ENCODE results near the gene RNLS.

Gene RNLS

GRCh38 chr10:88416801-88417200, 166.3 kb downstream of the RNLS start:
- TF ChIP-seq ZNF565 (CRISPR knock-in tag; conservative IDR thresholded peaks at IDR 0.05; ENCODE audit: low read depth): no peak
- TF ChIP-seq ZNF8 (CRISPR knock-in tag; IDR thresholded peaks at IDR 0.05): no peak
- no peak for TF ChIP-seq PATZ1 (CRISPR knock-in tag; IDR thresholded peaks at IDR 0.05; ENCODE audit: borderline replicate concordance)
- ATAC-seq: no peak

GRCh38 chr10:88415533-88416130, 167.5 kb downstream of the RNLS start:
- TF ChIP-seq GLIS3 (CRISPR knock-in tag; IDR thresholded peaks at IDR 0.05): no peak
- no peak for TF ChIP-seq ZC3H10 (CRISPR knock-in tag; IDR thresholded peaks at IDR 0.05)
- no peak for TF ChIP-seq CSDC2 (CRISPR knock-in tag; IDR thresholded peaks at IDR 0.05)
- TF ChIP-seq RARB (CRISPR knock-in tag; IDR thresholded peaks at IDR 0.05): no peak
- TF ChIP-seq ZNF70 (CRISPR knock-in tag; IDR thresholded peaks at IDR 0.05): no peak
- no peak for TF ChIP-seq CREB5 (CRISPR knock-in tag; IDR thresholded peaks at IDR 0.05; ENCODE audit: low read depth)
- TF ChIP-seq OSR1 (CRISPR knock-in tag; IDR thresholded peaks at IDR 0.05): no peak
- TF ChIP-seq ZNF8 (CRISPR knock-in tag; IDR thresholded peaks at IDR 0.05): no peak
- ATAC-seq: no peak

GRCh38 chr10:88413412-88413811, 169.7 kb downstream of the RNLS start:
- no peak for ATAC-seq

GRCh38 chr10:88411772-88412349, 171.3 kb downstream of the RNLS start:
- no peak for ATAC-seq
- TF ChIP-seq BACH2 (CRISPR knock-in tag; IDR thresholded peaks at IDR 0.05; ENCODE audit: borderline replicate concordance): no peak
- no peak for TF ChIP-seq TSHZ2 (CRISPR knock-in tag; IDR thresholded peaks at IDR 0.05)
- TF ChIP-seq CSRNP3 (CRISPR knock-in tag; IDR thresholded peaks at IDR 0.05): no peak
- TF ChIP-seq ZNF565 (CRISPR knock-in tag; conservative IDR thresholded peaks at IDR 0.05; ENCODE audit: low read depth): no peak
- TF ChIP-seq PATZ1 (CRISPR knock-in tag; IDR thresholded peaks at IDR 0.05; ENCODE audit: borderline replicate concordance): no peak
- TF ChIP-seq ZNF70 (CRISPR knock-in tag; IDR thresholded peaks at IDR 0.05): no peak
- no peak for TF ChIP-seq ZFP3 (CRISPR knock-in tag; IDR thresholded peaks at IDR 0.05)
- TF ChIP-seq ESRRG (CRISPR knock-in tag; IDR thresholded peaks at IDR 0.05): no peak
- no peak for TF ChIP-seq OSR1 (CRISPR knock-in tag; IDR thresholded peaks at IDR 0.05)

More at GRCh38 chr10:88413412-88413811, 169.7 kb downstream of the RNLS start:
- TF ChIP-seq ZNF70 (CRISPR knock-in tag; IDR thresholded peaks at IDR 0.05) (no peak), TCF4 (CRISPR knock-in tag; IDR thresholded peaks at IDR 0.05; ENCODE audit: borderline replicate concordance) (no peak), ZFP30 (CRISPR knock-in tag; IDR thresholded peaks at IDR 0.05) (no peak), CSRNP3 (CRISPR knock-in tag; IDR thresholded peaks at IDR 0.05) (no peak), SNAI2 (CRISPR knock-in tag; IDR thresholded peaks at IDR 0.05) (no peak), ZFP3 (CRISPR knock-in tag; IDR thresholded peaks at IDR 0.05) (no peak), ZNF8 (CRISPR knock-in tag; IDR thresholded peaks at IDR 0.05) (no peak), OSR1 (CRISPR knock-in tag; IDR thresholded peaks at IDR 0.05) (no peak), PATZ1 (CRISPR knock-in tag; IDR thresholded peaks at IDR 0.05; ENCODE audit: borderline replicate concordance) (no peak), ZC3H10 (CRISPR knock-in tag; IDR thresholded peaks at IDR 0.05) (no peak), ISL1 (CRISPR knock-in tag; IDR thresholded peaks at IDR 0.05) (no peak), CSDC2 (CRISPR knock-in tag; IDR thresholded peaks at IDR 0.05) (no peak)

Data from SK-N-SH treated with all-trans-retinoic acid at 6 μM for 48 hours (cell line).